ENCODE data around the gene CENPW.

Gene CENPW

GRCh38 chr6:126339796-126340609 lies at the start of gene CENPW (continued):
- peak; percentile 99 for TF ChIP-seq ATF2 (tag by site-specific recombination; IDR thresholded peaks at IDR 0.05; ENCODE audit: low read depth)
- peak; percentile 72 for TF ChIP-seq KLF1 (tag by site-specific recombination; IDR thresholded peaks at IDR 0.05)
- no peak for TF ChIP-seq ZNF510 (tag by site-specific recombination; IDR thresholded peaks at IDR 0.05; ENCODE audit: insufficient replicate concordance)
- TF ChIP-seq ZNF140 (tag by site-specific recombination; IDR thresholded peaks at IDR 0.05): no peak
- TF ChIP-seq ZFP3 (tag by site-specific recombination; IDR thresholded peaks at IDR 0.05; ENCODE audit: low read depth): no peak
- TF ChIP-seq ZBTB26 (tag by site-specific recombination; optimal IDR thresholded peaks at IDR 0.05): peak; percentile 30
- TF ChIP-seq ZNF513 (tag by site-specific recombination; IDR thresholded peaks at IDR 0.05): no peak
- TF ChIP-seq ZNF776 (tag by site-specific recombination; IDR thresholded peaks at IDR 0.05; ENCODE audit: borderline replicate concordance): no peak
- TF ChIP-seq ZFP37 (tag by site-specific recombination; IDR thresholded peaks at IDR 0.05): peak; percentile 50; the same call in 1 of the 2 replicates
- no peak for TF ChIP-seq ZNF677 (tag by site-specific recombination; IDR thresholded peaks at IDR 0.05)
- TF ChIP-seq ZNF48 (tag by site-specific recombination; IDR thresholded peaks at IDR 0.05): no peak
- TF ChIP-seq ZNF704 (tag by site-specific recombination; IDR thresholded peaks at IDR 0.05): no peak
- TF ChIP-seq ZNF138 (tag by site-specific recombination; IDR thresholded peaks at IDR 0.05; ENCODE audit: borderline replicate concordance): no peak
- peak; percentile 78 for TF ChIP-seq ZEB2 (tag by site-specific recombination; IDR thresholded peaks at IDR 0.05)
- TF ChIP-seq ZNF350 (tag by site-specific recombination; IDR thresholded peaks at IDR 0.05): no peak
- TF ChIP-seq ZNF174 (tag by site-specific recombination; IDR thresholded peaks at IDR 0.05): no peak
- TF ChIP-seq ZNF664 (tag by site-specific recombination; IDR thresholded peaks at IDR 0.05): 0 out of 2 replicates have a peak, but pooled peaks have one; percentile 20
- peak; percentile 98 for TF ChIP-seq SP3 (tag by site-specific recombination; IDR thresholded peaks at IDR 0.05)
- TF ChIP-seq ZNF518A (tag by site-specific recombination; conservative IDR thresholded peaks at IDR 0.05; ENCODE audit: low read depth): peak; percentile 55
- no peak for TF ChIP-seq ZNF560 (tag by site-specific recombination; IDR thresholded peaks at IDR 0.05; ENCODE audit: borderline replicate concordance)
- TF ChIP-seq BCL11B (tag by site-specific recombination; IDR thresholded peaks at IDR 0.05; ENCODE audit: low read depth): no peak
- no peak for TF ChIP-seq ZNF837 (tag by site-specific recombination; IDR thresholded peaks at IDR 0.05)
- peak; percentile 79; the same call in 1 of the 2 replicates for TF ChIP-seq ZNF394 (tag by site-specific recombination; IDR thresholded peaks at IDR 0.05; ENCODE audit: borderline replicate concordance)
- no peak for TF ChIP-seq MYNN (tag by site-specific recombination; IDR thresholded peaks at IDR 0.05; ENCODE audit: borderline replicate concordance)
- no peak for TF ChIP-seq CTCF (tag by site-specific recombination; IDR thresholded peaks at IDR 0.05)
